Measurements from ENCODE around the gene MEX3C. TPM values are rescaled to one million over a fixed set of nuclear protein-coding genes. Genes with fewer than 3 reads are reported as not detected.

The MEX3C gene
- total and polyA plus RNA-seq, 2 of the 4 experiments (the other 2 are of a cell fraction) = 26.0 to 50.9 TPM

DNA sequence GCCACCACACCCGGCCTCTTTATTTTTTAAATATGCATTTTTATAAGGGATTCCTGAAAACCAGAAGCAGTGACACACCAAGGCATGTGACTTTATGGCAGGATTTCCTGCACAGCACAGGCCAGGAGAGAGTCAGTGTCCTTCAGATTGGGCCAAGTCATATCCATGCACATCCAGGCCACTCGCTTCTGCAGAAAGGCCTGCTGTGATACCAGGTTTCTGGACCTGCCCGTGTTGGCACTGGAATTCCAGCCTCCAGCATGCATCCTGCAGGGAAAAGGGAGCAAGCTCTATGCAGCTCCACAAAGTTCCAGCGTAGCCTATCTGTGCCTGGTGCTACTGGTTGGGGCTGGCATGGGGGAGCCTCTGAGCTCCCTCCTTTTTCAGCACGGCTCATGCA lies 36.8 kb downstream of the MEX3C start:
- no peak for ATAC-seq (ENCODE audit: low read depth)
- no TSS peak for BruUV-seq (replicated peaks)
- no CpG with 5 or more reads among the region's 5 CpGs for WGBS, 2 experiments (ENCODE audit: extremely low coverage in 2 of 2, insufficient read length in 1 of 2)

More for the DNA sequence above, 36.8 kb downstream of the MEX3C start:
- Histone ChIP-seq H3K4ac (ENCODE audit: low read depth, low read length) (no peak overlapping the region), H3K4me3 (ENCODE audit: insufficient read depth, low read depth, low read length) (no peak overlapping the region), H3K18ac (ENCODE audit: low read depth, low read length) (no peak overlapping the region), H2BK20ac (ENCODE audit: low read depth, low read length) (no peak overlapping the region), H2AK5ac (ENCODE audit: low read depth, low read length) (no peak overlapping the region), H4K5ac (ENCODE audit: low read depth, low read length) (no peak overlapping the region), H3K27me3 (ENCODE audit: control insufficient read depth, insufficient read depth, low read length) (no peaks in the 10 kb centered on the region), H3K9me3 (ENCODE audit: control insufficient read depth, insufficient read depth, low read length) (no peaks in the 10 kb centered on the region), H3K27ac (ENCODE audit: insufficient read depth, low read length) (no peak overlapping the region), H4K91ac (ENCODE audit: insufficient read depth, low read depth, low read length) (no peak overlapping the region), H2BK5ac (ENCODE audit: low read depth, low read length, poor library complexity, severe bottlenecking) (no peak overlapping the region), H4K20me1 (ENCODE audit: insufficient read depth, low read length) (no peaks in the 10 kb centered on the region), H3K36me3 (ENCODE audit: control insufficient read depth, insufficient read depth, low read length) (no peaks in the 10 kb centered on the region), H3K4me1 (ENCODE audit: control insufficient read depth, insufficient read depth, low read length) (no peaks in the 10 kb centered on the region), H2BK15ac (ENCODE audit: low read depth, low read length) (no peak overlapping the region), H3K56ac (ENCODE audit: extremely low read depth, insufficient read depth, low read length) (no peak overlapping the region), H3K14ac (replicated peaks; ENCODE audit: low read depth, low read length) (no peak overlapping the region), H2AK9ac (replicated peaks; ENCODE audit: low read depth, low read length, poor library complexity) (no peak overlapping the region), H3K79me1 (ENCODE audit: low read depth in 1 of 2, low read length in 2 of 2) (no peaks in the 10 kb centered on the region), H4K8ac (ENCODE audit: low read depth in 2 of 2, low read length in 2 of 2) (no peak overlapping the region), H3K4me2 (ENCODE audit: low read depth, low read length) (no peak overlapping the region), H3K9me1 (ENCODE audit: insufficient read depth, low read length) (peaks cover 3% of the 10 kb centered on the region; the same call in 1 of the 2 replicates), H2BK120ac (ENCODE audit: low read depth, low read length) (no peak overlapping the region), H2AFZ (replicated peaks; ENCODE audit: low read length, poor library complexity) (no peak overlapping the region), H3K9ac (ENCODE audit: low read depth, low read length) (no peak overlapping the region), H3K23ac (ENCODE audit: low read depth, low read length) (no peak overlapping the region)
- no peak for DNase-seq
- dilution Hi-C loops (cut with HindIII; ENCODE audit: low sequenced_read_pairs, unreplicated experiment) = no loop called here
- intact Hi-C loops (cut with micrococcal nuclease) = no loop called here
- in situ Hi-C loops (cut with MboI; ENCODE audit: low sequenced_read_pairs) = no loop called here
- no peak for TF ChIP-seq RAD21 (IDR thresholded peaks at IDR 0.05; ENCODE audit: low read length)
- no peak for TF ChIP-seq NFE2L2 (IDR thresholded peaks at IDR 0.05; ENCODE audit: low read depth, low read length)
- no peak for TF ChIP-seq MAFK (IDR thresholded peaks at IDR 0.05; ENCODE audit: low read depth, low read length)
- no peak for TF ChIP-seq POLR2A (IDR thresholded peaks at IDR 0.05; ENCODE audit: low read depth, low read length)
- no peak for TF ChIP-seq RCOR1 (IDR thresholded peaks at IDR 0.05; ENCODE audit: insufficient replicate concordance, low read length)
- TF ChIP-seq, protein P1, sequence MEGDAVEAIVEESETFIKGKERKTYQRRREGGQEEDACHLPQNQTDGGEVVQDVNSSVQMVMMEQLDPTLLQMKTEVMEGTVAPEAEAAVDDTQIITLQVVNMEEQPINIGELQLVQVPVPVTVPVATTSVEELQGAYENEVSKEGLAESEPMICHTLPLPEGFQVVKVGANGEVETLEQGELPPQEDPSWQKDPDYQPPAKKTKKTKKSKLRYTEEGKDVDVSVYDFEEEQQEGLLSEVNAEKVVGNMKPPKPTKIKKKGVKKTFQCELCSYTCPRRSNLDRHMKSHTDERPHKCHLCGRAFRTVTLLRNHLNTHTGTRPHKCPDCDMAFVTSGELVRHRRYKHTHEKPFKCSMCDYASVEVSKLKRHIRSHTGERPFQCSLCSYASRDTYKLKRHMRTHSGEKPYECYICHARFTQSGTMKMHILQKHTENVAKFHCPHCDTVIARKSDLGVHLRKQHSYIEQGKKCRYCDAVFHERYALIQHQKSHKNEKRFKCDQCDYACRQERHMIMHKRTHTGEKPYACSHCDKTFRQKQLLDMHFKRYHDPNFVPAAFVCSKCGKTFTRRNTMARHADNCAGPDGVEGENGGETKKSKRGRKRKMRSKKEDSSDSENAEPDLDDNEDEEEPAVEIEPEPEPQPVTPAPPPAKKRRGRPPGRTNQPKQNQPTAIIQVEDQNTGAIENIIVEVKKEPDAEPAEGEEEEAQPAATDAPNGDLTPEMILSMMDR (conservative IDR thresholded peaks at IDR 0.05; ENCODE audit: low read depth, low read length) = no peak
- TF ChIP-seq BHLHE40 (IDR thresholded peaks at IDR 0.05; ENCODE audit: low read depth, low read length) = no peak
- no peak for TF ChIP-seq SMC3 (IDR thresholded peaks at IDR 0.05; ENCODE audit: low read depth, low read length)
- ChIA-PET POLR2A (ENCODE audit: unreplicated experiment) (no interaction called here), CTCF (no interaction called here)
